ENCODE results near the gene WDR86. TPM values are rescaled to one million over a fixed set of nuclear protein-coding genes. Genes with fewer than 3 reads are reported as not detected.

Gene WDR86
- total RNA-seq, 1 experiment from 2014 or later: 0.86 TPM

DNA sequence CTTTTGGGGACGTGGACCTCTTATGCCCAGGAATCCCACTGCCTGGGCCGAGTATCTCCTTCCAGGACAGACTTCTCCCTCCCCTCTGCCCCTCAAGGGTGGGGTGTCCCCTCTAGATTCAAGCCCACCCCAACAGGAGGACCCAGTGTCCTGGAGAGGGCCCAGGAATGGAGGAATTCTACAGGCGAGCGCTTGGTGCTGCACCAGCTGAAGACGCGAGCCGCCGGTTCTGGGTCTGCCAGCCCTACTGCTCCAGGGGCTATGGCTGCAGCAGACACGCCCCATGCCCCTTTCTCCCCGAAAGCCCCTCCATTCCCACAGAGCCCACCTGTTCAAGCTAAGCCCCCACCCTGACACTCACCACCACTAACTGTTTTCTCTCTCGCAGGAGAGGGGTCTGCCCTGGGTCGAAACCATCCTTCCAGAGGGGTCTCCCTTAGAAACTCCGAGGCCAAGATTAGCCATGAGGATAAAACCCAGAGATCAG, 21.5 kb upstream of the WDR86 start:
- DNase-seq (ENCODE audit: low spot score): no peak
- no peak for TF ChIP-seq EZH2 (IDR thresholded peaks at IDR 0.05; ENCODE audit: borderline replicate concordance, low read depth, low read length, poor library complexity, severe bottlenecking)
- TF ChIP-seq, protein P1, sequence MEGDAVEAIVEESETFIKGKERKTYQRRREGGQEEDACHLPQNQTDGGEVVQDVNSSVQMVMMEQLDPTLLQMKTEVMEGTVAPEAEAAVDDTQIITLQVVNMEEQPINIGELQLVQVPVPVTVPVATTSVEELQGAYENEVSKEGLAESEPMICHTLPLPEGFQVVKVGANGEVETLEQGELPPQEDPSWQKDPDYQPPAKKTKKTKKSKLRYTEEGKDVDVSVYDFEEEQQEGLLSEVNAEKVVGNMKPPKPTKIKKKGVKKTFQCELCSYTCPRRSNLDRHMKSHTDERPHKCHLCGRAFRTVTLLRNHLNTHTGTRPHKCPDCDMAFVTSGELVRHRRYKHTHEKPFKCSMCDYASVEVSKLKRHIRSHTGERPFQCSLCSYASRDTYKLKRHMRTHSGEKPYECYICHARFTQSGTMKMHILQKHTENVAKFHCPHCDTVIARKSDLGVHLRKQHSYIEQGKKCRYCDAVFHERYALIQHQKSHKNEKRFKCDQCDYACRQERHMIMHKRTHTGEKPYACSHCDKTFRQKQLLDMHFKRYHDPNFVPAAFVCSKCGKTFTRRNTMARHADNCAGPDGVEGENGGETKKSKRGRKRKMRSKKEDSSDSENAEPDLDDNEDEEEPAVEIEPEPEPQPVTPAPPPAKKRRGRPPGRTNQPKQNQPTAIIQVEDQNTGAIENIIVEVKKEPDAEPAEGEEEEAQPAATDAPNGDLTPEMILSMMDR (conservative IDR thresholded peaks at IDR 0.05; ENCODE audit: low read depth, low read length): no peak
- Histone ChIP-seq H3K4me3 (ENCODE audit: low read depth, low read length, poor library complexity, severe bottlenecking) (no peak overlapping the region), H3K27me3 (replicated peaks; ENCODE audit: insufficient read depth, low read depth, low read length, poor library complexity) (no peaks in the 10 kb centered on the region), H3K36me3 (ENCODE audit: insufficient read depth, low read length, poor library complexity, severe bottlenecking) (no peaks in the 10 kb centered on the region), H3K27ac (ENCODE audit: low read depth, low read length, poor library complexity, severe bottlenecking) (no peak overlapping the region), H3K4me1 (ENCODE audit: insufficient read depth, low read length, poor library complexity, severe bottlenecking) (peaks cover 27% of the 10 kb centered on the region), H3K9me3 (ENCODE audit: low read depth, low read length, poor library complexity, severe bottlenecking) (no peaks in the 10 kb centered on the region)
- BruUV-seq (replicated peaks): no TSS peak
- CTCF ChIA-PET: no interaction called here
- POLR2A ChIA-PET (ENCODE audit: low non-redundant PET): no interaction called here
- intact Hi-C loops (cut with micrococcal nuclease; ENCODE audit: unreplicated experiment): no loop called here

DNA sequence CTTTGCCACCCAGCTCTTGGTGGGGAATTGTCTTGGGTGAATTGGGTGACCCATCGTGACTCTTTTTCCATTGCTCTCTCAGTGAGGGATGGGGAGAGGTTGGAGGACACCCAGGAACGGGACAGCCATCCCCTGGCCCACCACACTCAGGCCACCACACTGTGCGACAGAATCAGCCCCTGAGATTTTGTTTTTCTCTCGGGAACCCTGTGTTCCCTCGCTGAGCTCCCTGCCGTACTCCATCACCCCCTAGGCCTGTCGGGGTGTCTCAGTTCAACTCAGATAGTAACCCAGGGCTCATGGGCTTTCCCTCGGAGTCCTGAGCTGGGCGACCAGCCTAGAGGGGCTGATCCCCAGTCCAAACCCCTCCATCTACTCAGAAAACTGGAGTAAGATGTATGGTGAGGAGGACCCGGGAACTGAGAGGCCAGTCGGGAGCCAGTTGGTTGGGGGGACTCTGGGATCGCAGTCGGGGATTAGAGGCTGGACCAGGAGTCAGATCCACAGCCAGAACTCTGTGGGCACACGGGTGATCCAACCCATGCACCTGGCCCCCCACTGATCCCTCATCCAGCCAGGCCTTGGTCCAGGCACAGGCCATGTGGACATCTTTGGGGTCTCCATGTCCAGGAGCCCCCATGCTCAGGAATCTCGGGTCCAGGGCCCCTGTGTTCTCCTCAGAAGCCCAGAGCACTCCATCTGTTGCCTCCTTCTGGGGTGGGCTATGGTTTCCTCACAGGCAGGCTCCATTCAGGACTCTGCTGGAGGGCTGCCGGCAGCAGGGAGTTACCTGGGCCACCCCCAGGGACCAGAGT, 20.8 kb upstream of the WDR86 start:
- POLR2A ChIA-PET (ENCODE audit: low non-redundant PET): no interaction called here
- intact Hi-C loops (cut with micrococcal nuclease; ENCODE audit: unreplicated experiment): no loop called here
- CTCF ChIA-PET: no interaction called here
- BruUV-seq (replicated peaks): no TSS peak
- no peaks in the 10 kb centered on the region for H3K9me3 ChIP-seq (ENCODE audit: low read depth, low read length, poor library complexity, severe bottlenecking)
- H3K27me3 ChIP-seq (replicated peaks; ENCODE audit: insufficient read depth, low read depth, low read length, poor library complexity): no peaks in the 10 kb centered on the region
- DNase-seq (ENCODE audit: low spot score): no peak
- H3K27ac ChIP-seq (ENCODE audit: low read depth, low read length, poor library complexity, severe bottlenecking): no peak overlapping the region
- peaks cover 31% of the 10 kb centered on the region for H3K4me1 ChIP-seq (ENCODE audit: insufficient read depth, low read length, poor library complexity, severe bottlenecking)
- no peak for TF ChIP-seq EZH2 (IDR thresholded peaks at IDR 0.05; ENCODE audit: borderline replicate concordance, low read depth, low read length, poor library complexity, severe bottlenecking)
- TF ChIP-seq, protein P1 (conservative IDR thresholded peaks at IDR 0.05; ENCODE audit: low read depth, low read length): no peak
- no peak overlapping the region for H3K4me3 ChIP-seq (ENCODE audit: low read depth, low read length, poor library complexity, severe bottlenecking)
- H3K36me3 ChIP-seq (ENCODE audit: insufficient read depth, low read length, poor library complexity, severe bottlenecking): no peaks in the 10 kb centered on the region

DNA sequence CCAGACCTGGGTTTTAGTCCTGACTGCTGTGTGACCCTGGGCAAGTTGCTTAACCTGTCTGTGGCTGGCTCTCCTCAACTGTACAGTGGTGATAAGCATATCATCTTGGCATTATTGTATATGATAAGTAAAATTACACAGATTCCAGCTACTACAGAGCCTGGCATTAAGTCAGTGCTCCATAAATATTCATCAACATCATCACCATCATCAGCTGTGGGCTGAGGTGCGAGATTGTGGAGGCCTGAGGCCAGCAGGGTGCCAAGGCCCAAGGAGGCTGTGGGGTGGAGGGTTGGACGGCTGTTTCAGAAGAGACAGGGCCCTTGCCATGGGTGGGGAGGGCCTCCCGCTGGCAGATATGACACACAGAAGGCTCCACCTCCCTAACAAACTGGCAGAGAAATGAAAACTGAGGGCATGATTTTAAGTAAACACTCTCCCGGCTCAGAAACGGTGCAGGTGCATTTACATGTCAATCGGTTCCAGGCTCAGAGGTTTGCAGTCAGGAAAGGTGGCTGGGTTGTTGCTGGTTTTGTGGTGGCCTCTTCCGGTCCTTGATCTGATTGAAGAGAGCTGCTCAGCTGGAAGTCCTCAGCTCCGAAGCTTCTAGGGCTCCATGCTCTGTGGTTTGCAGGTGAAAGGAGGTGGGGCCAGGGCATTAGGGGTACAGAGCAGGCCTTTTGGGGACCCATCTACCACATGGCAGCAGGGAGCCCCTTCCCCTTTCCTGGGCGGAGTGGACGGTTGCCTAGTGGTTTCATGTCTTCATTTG, 19.9 kb upstream of the WDR86 start:
- Histone ChIP-seq H3K4me1 (ENCODE audit: insufficient read depth, low read length, poor library complexity, severe bottlenecking) (peaks cover 31% of the 10 kb centered on the region), H3K4me3 (ENCODE audit: low read depth, low read length, poor library complexity, severe bottlenecking) (no peak overlapping the region), H3K27ac (ENCODE audit: low read depth, low read length, poor library complexity, severe bottlenecking) (no peak overlapping the region), H3K27me3 (replicated peaks; ENCODE audit: insufficient read depth, low read depth, low read length, poor library complexity) (no peaks in the 10 kb centered on the region), H3K36me3 (ENCODE audit: insufficient read depth, low read length, poor library complexity, severe bottlenecking) (no peaks in the 10 kb centered on the region), H3K9me3 (ENCODE audit: low read depth, low read length, poor library complexity, severe bottlenecking) (no peaks in the 10 kb centered on the region)
- intact Hi-C loops (cut with micrococcal nuclease; ENCODE audit: unreplicated experiment): no loop called here
- no peak for TF ChIP-seq EZH2 (IDR thresholded peaks at IDR 0.05; ENCODE audit: borderline replicate concordance, low read depth, low read length, poor library complexity, severe bottlenecking)
- TF ChIP-seq, protein P1 (conservative IDR thresholded peaks at IDR 0.05; ENCODE audit: low read depth, low read length): no peak
- CTCF ChIA-PET: no interaction called here
- no peak for DNase-seq (ENCODE audit: low spot score)
- POLR2A ChIA-PET (ENCODE audit: low non-redundant PET): no interaction called here
- no TSS peak for BruUV-seq (replicated peaks)

Measured in A673 (cell line).